ENCODE results near the gene GPR25.

Gene GPR25

DNA sequence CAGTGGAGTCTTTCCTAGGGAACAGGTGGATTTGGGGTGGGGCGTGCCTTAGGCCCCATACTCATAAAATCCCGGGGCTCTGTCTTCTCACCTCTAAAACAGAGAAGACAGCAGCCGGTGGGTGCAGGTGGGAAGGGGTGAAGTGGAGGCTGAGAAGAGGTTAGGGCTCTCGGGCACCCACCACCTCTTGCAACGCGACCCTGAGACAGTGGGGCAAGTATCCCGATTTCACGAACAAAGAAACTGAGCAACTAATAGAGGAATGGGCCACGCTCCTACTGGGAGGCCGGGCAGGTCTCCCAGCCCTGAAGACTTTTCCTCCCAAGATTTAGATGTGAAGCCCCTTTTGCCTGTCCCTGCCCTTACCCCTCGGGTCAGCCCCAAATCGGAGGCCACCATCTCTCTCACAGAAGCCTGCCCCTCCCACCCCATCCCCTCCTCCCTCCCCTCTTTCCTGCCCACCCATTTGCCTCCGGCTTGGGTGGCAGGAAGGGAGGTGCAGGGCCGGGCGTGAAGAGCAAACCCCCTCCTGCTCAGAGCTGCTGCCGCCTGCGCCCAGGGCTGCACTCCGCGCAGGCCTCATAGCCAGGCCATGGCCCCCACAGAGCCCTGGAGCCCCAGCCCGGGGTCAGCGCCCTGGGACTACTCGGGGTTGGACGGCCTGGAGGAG, at the start of gene GPR25:
TSS of gene GPR25 (plus strand) at position 536 of the 670 bp plus-strand sequence. CDS start at position 593, 57 bp downstream.
- DNase-seq, result no peak

- no peak for DNase-seq
These were observed 41.7 kb upstream of the GPR25 start for GRCh38 chr1:200831091-200831490.

DNA sequence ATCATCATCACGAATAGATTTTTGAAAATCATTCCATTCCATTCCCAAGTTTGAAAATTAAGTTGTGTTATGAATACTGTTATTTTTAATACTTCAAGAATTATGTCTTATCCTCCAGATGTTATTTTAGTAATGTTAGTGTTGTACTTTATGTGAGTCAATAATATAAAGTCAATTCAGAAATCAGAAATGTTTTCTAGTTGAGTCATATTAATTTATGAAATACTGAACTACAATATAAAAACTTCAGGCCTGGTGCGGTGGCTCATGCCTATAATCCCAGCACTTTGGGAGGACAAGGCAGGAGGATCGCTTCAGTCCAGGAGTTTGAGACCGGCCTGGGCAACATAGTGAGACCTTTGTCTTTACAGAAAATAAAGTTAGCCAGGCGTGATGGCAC, 38.4 kb upstream of the GPR25 start:
- no peak for DNase-seq

- no peak for DNase-seq
These were observed 36.6 kb upstream of the GPR25 start for GRCh38 chr1:200836213-200836612.

- no peak for DNase-seq
These were observed 34.7 kb upstream of the GPR25 start for GRCh38 chr1:200837931-200838571.

DNA sequence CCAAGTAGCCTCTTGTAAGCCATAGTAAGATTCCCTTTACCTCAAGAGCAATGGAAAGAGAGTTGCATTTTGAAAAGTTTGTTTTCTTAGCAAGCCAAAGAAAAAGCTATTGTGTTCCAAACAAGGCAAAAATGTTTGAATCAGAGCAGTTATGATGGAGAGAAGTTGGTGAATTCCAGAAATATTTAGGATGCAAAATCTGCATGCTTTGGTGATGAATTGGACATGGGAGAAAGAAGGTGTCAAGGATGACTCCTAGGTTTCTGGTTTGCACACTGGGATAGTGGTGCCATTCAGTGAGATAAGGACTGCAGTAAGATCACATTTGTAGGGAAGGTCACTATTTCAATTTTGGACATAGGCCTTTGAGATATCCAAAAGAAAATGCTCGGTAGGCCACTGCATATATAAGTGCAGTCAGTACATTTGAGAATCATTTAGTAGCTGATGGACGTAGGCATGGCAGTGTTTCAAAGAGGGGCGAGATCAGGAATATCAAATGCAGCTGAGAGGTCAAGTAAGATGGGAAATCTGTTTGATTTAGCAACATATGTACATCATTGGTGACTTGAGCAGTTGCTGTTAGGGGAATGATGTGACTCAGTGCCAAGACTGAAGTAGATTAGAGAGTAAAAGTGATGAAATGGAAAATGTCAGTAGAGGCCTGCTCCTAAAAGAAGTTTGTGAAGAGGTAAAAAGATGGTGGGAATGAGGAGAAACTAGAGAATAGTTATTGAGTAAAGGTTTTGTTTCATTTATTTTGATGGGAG, 33.9 kb upstream of the GPR25 start:
- no peak for DNase-seq

DNA sequence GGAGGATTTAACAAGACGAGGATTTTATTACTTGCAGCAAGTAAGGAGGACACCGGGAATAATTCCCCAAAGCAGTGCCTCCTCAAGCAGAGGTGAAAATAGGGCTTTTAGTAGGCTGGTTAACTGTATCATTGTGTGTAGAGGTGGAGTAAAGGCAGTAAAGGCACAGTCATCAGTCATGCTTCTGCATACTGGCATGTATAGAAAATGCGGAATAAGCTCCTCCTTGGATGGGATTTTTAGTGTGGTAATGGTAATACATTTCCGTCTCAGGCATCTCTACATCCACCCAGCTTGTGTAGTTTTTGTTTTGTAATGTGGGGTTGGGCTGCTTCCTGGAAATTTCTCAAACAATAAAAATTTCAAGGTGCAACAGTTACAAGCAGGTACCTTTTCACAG, 27.4 kb upstream of the GPR25 start:
- DNase-seq, result no peak

DNA sequence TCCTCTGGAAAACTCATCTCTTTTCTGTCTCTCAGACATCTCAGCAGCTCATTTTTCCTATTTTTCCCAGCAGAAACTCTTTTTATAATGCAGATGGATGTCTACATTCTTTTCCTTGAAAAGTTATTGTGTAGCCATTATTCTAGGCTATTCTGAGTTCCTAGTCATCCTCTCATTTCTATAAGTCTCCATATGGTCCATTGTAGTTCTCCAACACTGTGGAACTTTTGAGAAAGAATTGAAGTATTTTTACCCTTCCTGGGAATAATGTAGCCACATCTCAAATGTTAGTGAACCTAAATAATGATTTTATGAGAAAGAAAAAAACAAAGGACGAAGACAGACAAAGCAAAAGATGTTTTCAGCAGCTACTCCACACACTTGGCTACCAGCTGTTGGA, 26.4 kb upstream of the GPR25 start:
- DNase-seq, result no peak

- no peak for DNase-seq
These were observed 23.4 kb upstream of the GPR25 start for GRCh38 chr1:200849430-200849829.

GRCh38 chr1:200850554-200850953, 22.2 kb upstream of the GPR25 start:
- no peak for DNase-seq

GRCh38 chr1:200856716-200857357, 15.9 kb upstream of the GPR25 start:
- no peak for DNase-seq

DNA sequence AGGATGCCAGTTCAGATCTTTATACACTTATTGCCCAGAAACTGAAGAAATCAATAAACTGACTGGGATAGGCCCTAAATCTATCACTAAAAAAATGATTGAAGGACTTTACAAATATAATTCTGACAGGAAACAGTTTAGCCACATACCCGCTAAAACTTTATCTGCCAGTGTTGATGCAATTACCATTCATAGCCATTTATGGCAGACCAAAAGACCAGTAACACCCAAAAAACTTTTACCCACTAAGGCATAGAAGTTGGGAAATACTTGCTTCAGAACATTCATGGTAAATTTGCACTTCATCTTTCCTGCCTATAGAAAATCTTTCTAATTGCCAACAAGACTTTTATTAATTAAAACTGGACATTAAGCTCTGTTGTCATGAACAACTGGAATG, 15.0 kb upstream of the GPR25 start:
- DNase-seq, result no peak

- DNase-seq, result no peak
These were observed 10.7 kb upstream of the GPR25 start for GRCh38 chr1:200861937-200862647.

DNA sequence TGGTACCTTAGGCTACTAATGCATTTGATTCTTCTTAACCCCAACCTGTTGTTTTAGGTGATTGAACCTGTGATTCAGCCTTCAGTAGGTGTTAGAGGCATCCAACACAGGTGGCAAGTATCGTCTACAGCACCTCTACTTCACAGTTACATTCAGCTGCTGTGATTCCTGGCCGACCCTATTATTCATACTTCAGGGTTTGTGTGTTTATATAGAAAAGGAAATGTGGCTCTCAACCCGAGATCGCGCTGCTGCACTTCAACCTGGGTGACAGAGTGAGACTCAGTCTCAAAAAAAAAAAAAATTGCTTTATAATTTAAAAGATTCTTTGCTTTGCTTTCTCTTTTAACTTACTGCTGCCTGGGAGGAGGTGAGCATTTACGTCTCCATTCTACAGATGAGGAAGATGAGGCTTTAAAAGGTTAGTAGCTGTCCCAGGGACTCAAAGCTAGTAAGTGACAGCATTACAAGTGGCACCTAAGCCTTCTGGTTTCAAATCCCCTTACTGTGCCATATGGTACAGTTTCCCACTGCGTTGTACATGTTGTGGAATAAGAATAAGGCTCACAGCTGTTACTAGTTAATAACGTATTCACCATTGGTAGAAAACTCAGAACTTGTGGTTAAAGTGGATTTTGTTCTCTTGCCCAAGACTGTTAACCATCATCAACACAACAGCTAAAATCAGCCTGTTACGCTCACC, 9.9 kb upstream of the GPR25 start:
- DNase-seq, result peak; percentile 25

- DNase-seq, result no peak
These were observed 6.7 kb upstream of the GPR25 start for GRCh38 chr1:200866116-200866515.

DNA sequence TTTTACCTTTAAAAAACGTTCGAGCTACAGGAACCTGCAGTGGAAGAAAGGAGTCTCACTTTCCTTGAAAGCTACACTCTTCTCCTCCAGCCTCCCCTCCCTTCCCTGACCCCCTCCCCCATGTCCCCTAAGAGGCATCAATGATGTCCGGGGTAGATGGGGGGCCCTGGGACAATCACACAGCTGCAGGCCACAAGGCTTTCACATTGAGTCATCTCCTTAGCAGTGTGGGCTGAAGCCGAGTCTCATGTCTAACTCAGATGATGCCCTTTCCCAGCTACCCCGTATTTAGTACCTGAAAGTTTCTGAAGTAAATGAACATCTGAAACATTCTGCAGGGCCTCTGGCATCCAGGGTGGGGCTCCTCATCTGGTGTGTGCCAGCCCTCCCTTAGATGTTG, 6.3 kb upstream of the GPR25 start:
- DNase-seq, result peak; percentile 68

DNA sequence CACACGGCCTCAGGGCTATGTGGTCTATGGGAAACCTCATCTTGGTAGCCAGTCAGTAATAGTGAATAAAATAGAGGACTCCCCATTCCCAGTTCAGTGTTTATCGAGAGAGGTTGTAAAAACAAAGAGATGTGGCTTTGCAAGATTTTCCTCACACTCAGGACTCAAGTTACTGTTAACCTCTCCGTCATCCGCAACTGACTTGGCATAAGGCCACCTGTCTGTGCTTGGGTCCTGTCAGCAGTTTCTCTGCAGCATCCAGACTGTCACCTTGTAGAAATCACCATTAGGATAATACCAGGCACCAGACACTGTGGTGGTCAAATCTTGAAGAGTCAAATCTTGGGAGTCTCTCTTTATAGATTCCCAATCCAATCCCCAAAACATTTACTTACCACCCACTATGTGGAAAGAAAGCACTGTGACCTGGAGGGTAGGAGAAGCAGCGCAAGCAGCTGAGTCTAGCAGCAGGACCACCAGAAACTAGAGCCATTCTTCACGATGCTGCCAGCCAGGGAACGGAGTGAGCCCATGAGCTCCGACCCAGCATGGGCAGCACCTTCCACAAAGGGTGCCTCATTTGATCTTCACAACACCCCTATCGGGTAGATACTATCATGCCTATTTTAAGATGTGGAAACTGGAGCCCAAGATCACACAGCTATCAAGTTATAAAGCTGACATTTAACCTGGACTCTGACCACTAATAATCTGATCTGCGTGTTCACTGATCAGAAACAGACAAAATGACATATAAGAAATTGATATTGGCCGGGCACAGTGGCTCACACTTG, 5.6 kb upstream of the GPR25 start:
- no peak for DNase-seq

DNA sequence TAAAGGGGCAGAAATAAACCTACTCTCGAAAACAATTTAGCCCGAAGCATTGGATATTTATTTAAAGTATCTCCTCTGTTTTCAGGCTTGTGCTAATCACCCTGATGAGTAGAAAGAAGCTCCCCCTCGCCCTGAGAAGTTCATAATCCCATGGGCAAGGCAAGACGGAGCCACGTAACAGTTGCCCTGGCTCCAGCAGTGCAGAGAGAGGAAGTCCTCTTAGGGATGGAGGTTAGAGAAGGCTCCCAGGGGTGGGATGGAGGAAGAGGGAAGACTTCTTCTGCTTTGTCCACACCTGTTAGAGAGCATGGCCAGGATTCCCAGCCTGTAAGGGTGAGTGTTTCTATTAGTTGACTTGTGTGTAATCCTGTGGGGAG, 3.4 kb upstream of the GPR25 start:
- DNase-seq, result no peak

- DNase-seq, result peak; percentile 47
These were observed 2.9 kb upstream of the GPR25 start for GRCh38 chr1:200869753-200870391.

DNA sequence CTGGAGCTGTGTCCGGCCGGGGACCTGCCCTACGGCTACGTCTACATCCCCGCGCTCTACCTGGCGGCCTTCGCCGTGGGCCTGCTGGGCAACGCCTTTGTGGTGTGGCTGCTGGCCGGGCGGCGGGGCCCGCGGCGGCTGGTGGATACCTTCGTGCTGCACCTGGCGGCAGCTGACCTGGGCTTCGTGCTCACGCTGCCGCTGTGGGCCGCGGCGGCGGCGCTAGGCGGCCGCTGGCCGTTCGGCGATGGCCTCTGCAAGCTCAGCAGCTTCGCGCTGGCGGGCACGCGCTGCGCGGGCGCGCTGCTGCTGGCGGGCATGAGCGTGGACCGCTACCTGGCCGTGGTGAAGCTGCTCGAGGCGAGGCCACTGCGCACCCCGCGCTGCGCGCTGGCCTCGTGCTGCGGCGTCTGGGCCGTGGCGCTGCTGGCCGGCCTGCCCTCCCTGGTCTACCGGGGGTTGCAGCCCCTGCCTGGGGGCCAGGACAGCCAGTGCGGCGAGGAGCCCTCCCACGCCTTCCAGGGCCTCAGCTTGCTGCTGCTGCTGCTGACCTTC, 412 bp downstream of the GPR25 start:
- DNase-seq, result no peak

Data from activated naive CD4-positive, alpha-beta T cell treated with Interleukin-2 at 50 U/mL for 16 hours (primary cell).